ENCODE results near the gene COL9A2.
A peak's percentile ranks its signal among the peaks of the same experiment; 100 is the strongest.

The COL9A2 gene

GRCh38 chr1:40257688-40258444 is 59.2 kb downstream of the COL9A2 start, which contains the start of gene ZMPSTE24:
Gene ZMPSTE24 (plus strand): TSS chr1:40258236. CDS start chr1:40258272, 36 bp downstream.
- peak; percentile 89 for DNase-seq (ENCODE audit: low read depth)

GRCh38 chr1:40257313-40257687 is 59.8 kb downstream of the COL9A2 start:
- no peak for DNase-seq (ENCODE audit: low read depth)

- no peak for DNase-seq (ENCODE audit: low read depth)
Measured at GRCh38 chr1:40256401-40257084, 60.5 kb downstream of the COL9A2 start.

DNA sequence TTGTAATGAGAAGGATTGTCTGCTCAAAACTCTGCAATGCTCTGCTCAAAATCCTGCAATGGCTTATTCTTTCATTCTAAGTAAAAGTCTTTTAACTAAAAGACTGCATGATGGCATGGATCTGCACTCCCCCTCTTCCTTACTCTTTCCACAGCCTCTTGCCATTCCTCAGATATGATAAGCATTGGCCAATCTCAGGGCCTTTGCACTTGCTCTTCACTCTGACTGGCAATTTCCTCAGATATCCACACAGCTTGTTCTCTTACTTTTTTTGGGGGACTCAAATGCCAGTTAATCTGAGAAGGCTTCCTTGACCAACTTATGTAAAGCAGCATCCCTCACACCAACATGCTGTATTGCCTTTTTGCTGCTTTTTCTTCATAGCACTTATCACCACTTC is 61.9 kb downstream of the COL9A2 start:
- DNase-seq (ENCODE audit: low read depth) = no peak

GRCh38 chr1:40252601-40253000 is 64.5 kb downstream of the COL9A2 start:
- DNase-seq (ENCODE audit: low read depth) = no peak

DNA sequence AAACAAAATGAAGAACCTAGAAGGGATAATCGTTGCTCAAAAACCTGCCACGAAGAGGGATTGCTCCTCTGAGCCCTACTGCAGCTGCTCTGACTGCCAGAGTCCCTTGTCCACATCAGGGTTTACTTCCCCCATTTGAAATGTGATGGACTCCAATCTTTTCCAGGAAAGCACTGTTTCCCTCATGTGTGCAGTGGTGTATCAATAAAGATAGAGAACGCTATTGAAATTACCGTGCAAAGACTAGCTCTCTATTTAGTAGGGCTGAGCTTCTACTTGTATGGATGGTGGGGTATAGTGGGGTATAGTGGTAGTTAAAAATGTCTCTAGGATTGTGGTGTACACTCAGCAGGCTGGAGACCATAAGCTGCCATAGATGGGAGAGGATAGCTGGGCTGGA is 65.6 kb downstream of the COL9A2 start:
- DNase-seq (ENCODE audit: low read depth) = no peak
